Glomerular visceral epithelial cell (primary cell): ENCODE measurements around the gene F2RL3.
A peak's percentile ranks its signal among the peaks of the same experiment; 100 is the strongest.

Experiments
- DNase-seq: peaks from one replicate; pipeline ENCODE4 v3.0.0-alpha.2; 2016; ENCODE audit errors: extremely low spot score

The F2RL3 gene

DNA sequence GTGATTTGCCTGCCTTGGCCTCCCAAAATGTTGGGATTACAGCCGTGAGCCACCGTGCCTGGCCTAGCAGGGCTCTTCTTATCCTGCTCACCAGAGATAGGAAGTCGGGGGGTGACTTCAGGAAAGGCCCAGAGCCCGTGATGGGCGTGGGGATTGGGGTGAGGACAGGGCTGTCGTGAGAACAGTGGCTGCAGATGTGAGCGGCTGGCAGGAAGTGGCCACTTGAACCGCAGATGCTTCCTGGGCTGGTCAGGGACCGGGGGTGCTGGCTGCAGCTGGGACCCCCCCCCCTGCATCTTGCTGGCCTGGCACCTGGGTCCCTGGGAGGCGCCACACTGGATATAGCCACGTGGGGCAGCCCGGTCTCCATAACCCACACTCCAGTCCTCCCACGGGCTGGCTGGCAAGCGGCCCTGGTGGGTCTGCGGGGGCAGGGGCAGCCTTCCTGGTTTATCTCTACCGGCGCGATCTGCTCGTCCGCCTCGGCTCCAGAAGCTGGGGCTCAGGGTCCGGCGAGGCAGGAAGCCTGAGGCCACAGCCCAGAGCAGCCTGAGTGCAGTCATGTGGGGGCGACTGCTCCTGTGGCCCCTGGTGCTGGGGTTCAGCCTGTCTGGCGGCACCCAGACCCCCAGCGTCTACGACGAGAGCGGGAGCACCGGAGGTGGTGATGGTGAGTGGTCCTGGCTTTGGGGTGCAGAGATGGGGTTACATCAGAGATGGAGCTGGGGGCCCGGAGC lies at the start of gene F2RL3:
Gene F2RL3, plus strand, starts transcription at position 371 of the 737 bp plus-strand sequence. Its CDS starts 191 bp downstream, at position 562.
- DNase-seq, result peak; percentile 60

DNA sequence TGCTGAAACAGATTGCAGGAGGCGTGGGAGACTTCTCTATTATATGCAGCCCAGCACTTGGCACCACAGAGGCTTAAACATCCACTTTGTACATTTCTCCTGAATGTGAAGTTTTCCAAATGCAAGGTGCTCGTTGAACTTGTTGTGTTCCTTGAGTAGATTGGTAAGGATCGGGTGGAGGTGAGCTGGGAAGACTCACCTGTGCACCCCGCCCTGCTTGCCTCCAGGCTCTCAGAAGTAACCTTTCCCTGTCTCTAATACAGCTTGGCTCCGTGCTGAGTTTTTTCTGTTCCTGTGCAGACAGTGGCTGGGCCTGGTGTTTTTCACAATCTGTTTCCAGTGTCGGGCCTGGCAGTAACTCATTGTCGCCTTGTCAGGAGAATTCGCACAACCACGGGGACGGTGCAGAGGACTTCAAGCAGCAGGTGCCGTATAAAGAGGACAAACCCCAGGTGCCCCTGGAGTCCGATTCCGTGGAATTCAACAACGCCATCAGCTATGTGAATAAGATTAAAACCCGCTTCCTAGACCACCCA lies 47.3 kb upstream of the F2RL3 start:
- no peak for DNase-seq

DNA sequence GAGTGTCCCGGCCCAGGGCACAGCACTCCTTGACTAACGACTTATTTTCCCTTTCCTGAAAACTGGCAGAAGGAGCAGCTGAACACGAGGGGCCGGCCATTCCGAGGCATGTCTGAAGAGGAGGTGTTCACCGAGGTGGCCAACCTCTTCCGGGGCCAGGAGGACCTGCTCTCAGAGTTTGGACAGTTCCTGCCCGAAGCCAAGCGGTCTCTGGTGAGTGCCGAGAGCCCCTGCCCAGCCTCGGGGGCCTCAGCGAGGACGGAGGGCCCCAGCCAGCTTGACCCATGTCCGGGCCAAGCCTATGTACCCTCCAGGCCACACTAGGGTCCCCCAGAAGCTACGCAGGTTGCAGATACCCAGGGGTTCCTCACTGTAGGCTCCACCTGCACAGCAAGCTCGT lies 41.9 kb upstream of the F2RL3 start:
- no peak for DNase-seq

DNA sequence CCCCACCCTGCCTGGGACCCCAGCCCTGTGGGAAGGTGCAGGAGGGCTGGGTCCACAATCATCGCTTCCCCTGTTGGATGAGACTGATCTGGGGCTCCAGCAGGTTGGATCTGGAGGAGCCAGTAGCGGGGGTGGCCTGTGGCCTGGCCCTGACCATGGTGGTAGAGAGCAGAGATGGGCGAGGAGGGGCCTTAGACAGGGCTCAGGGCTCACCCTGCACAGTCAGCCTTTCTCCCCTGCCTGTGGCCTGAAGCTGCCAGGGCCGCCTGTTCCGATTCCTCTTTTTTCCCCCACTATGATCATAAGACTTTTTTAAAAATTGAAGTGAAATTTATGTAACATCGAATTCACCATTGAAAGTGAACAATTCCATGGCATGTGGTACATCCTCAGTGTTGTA lies 41.4 kb upstream of the F2RL3 start:
- DNase-seq, result no peak

DNA sequence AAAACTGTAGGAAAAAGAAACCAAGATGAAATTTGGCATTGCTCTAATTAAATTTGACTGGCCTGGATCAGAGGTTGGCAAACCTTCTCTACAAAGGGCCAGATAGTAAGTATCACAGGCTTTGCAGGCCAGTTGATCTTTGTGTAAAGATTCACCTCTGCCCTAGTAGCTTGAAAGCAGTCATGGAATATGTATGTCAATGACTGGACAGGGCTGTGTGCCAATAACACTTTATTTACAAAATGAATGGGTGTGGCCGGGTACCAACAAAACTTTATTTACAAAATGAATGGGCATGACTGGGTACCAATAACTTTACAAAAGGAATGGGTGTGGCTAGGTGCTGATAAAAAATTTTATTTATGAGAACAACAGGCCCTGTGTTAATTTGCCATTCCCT lies 39.6 kb upstream of the F2RL3 start:
- no peak for DNase-seq

DNA sequence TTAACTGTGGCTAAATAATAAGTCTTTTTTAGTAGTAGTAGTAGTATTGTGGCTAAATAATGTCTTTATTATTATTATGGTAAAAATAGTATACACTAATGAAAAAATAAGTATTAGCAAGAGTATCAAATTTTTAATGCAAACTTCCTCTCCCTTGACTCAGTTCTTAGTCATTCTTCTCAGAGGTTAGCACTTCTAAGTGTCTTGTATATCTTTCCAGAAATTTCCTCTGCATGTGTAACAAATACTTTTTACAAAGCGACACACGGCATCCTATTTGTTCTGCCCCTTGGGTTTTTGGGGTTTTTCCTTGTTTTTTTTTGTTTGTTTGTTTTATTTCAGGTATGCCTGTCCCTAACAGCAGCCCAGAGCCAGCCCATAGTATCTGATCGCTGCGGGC lies 38.7 kb upstream of the F2RL3 start:
- DNase-seq, result no peak

DNA sequence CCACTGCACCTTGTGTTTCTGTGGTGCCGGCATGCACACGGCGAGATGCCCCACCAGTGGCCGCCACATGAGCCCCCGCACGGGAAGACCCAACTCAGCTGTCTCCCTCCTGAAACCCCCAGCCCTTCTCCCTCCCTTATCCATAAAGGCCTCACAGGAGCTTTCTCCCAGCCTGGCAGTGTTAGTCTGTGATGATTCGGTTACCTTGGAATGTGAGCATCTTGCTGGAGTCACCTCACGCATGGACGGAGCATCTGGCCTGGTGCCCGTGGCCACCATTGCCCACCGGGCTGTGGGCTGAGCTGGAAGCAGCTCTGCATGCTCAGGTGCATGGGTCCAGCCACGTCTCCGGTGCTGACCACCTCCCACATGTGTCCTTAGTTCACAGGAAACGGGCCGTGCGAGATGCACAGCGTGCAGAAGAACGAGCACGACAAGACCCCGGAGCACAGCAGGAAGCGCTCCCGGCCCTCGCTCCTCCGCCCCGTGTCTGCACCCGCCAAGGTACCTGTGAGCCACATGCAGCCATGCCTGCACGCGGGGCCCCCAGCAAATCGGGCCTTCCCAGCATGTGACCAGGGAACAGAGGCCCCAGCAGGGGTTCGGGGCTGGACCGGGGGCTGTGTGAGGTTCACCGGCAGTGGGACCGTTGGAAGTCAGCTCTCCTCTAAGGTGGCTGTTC lies 37.6 kb upstream of the F2RL3 start:
- peak; percentile 91 for DNase-seq

DNA sequence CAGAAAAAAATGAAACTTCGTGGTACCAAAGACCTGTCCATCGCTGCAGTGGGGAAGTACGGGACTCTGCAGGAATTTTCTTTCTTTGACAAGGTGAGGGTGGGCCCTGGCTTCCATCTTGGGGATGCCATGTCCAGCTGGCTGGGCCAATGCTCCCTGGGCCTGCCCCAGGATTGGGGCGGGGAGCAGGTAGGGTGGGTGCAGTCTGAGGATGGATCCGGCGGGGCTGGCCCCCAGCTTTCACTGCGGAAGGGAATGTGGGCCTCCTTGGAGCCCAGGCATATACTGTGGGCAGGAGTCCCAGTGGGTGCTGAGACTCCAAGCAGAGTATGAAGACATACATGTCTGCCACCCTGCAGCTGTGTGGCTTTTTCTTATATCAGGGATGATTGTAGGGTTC lies 35.7 kb upstream of the F2RL3 start:
- DNase-seq, result no peak

DNA sequence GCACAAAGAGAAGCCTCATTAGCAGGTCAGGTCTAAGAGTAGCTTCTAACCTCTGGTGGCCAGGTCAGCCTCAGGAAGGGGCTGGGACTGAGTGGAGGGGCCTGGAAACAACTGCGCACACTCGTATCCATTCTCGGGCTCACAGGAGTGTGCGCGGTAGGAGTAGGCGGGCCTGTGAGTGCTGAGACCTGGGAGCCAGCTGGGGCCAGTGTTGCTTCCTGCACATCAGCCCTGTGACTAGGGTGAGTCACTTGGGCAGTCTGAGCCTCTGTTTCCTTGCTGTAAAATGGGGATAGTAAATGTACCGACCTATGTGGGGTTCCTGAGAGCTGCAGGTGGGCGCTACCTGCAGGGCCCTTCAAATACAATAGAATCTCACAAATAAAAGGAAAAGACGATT lies 32.7 kb upstream of the F2RL3 start:
- DNase-seq, result no peak

DNA sequence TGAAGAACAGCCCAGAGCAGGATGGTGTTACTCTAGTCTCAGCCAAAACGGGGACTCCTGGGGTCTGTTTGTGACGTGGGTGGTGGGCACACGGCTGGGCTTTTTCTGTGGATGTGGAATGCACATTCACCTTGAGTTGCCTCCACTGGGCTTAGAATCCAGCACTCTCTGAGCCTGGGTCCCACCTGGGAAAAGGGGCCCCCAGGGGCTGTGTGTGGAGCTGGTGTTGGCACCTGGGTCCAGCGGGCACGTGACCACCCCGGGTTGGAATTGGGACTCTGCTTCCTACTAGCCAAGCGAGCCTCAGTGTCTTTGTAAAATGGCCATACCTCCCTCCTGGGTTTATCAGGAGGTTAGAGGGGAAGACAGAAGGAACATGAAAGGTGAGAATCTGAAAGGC lies 29.2 kb upstream of the F2RL3 start:
- no peak for DNase-seq

DNA sequence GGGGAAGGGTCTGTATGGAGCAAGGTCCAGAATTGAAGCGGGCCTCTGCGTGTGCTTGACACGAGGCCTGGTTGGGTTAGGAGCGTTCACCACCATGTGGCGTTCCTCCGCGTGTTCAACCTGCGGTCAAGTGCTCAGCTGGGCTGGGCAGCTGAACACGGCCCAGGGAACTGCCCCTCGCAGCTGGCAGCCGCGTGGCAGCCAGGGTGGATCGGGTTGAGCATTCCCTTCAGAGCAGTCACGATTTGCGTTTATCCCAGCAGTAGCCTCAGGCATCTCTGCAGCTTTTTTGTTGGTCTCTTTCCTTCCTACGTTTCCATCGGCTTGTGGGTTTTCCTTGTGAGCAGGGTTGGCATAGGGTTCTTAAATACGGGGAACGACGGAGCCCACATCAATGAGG lies 28.7 kb upstream of the F2RL3 start:
- no peak for DNase-seq

DNA sequence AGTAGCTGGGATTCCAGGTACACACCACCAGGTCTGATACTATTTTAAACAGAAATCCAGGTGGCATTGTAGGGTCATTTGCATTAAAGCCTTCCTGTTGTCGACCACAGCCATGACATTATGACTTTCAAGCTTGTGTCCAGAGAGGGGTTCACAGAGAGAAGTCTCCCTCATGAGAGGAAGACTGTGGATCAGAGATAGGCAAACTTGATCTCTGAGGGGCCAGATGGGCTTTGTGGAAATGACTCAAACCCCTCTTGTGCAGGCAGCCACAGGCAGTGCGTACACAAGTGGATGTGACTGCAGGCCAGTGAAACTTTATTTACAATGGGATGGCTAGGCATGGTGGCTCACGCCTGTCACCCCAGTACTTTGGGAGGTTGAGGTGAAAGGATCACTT lies 27.8 kb upstream of the F2RL3 start:
- no peak for DNase-seq

DNA sequence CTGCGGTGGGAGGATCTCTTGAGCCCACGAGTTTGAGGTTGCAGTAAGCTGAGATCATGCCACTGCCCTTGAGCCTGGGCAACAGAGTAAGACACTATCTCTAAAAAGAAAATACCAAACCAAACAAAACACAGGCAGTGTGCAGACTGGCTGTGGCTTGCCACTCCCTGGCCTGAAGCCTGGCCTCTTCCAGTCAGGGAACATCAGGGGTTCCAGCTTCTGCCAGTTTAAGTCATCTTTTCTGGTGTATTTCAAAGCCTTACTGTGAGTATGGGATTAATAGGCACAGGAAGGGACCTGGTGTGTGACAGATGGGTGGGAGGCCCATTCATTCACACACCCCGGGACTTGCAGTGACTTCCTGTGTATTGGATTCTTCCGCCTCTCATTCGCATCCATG lies 27.0 kb upstream of the F2RL3 start:
- no peak for DNase-seq

DNA sequence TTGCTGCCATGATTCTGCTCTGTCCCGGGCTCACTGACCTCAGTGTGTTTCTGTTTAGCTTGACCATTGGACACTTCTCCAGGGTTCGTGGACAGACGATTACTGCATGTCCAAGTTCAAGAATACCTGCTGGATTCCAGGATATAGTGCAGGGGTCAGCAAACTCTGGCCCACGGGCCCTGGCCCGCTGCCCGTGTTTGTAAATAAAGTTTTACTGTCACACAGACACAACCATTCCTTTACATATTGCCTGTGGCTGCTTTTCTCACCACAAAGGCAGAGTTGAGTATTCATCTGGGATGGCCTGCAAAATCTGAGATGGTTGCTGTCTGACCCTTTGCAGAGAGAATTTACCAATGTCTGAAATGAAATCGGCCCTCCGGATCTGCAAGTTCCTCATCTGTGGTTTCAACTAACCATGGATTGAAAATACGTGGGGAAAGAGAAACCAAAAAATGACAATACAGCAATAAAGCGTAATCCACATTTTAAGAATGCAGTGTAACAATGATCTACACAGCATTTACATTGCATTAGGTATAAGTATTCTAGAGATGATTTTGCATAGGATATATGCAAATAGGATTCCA lies 25.9 kb upstream of the F2RL3 start:
- no peak for DNase-seq

DNA sequence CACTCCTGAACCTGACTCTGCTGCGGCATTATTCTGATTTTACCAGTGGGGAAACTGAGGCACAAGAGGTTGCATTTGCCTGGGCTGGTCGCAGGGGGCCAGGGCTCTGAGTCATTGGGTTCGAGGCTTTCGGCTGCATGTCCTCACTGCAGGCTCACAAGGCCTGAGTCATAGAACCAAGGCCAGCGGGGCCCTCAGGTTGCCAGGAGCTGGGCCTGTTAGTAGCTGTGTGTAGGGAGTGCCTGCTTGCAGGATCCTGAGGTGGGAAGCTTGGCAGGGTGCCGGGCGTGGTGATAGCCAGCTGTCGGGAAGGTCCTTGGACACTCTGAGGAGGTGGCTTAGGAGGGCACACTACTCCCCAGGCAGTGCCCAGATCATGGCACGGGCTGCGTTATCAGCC lies 21.6 kb upstream of the F2RL3 start:
- DNase-seq, result no peak

DNA sequence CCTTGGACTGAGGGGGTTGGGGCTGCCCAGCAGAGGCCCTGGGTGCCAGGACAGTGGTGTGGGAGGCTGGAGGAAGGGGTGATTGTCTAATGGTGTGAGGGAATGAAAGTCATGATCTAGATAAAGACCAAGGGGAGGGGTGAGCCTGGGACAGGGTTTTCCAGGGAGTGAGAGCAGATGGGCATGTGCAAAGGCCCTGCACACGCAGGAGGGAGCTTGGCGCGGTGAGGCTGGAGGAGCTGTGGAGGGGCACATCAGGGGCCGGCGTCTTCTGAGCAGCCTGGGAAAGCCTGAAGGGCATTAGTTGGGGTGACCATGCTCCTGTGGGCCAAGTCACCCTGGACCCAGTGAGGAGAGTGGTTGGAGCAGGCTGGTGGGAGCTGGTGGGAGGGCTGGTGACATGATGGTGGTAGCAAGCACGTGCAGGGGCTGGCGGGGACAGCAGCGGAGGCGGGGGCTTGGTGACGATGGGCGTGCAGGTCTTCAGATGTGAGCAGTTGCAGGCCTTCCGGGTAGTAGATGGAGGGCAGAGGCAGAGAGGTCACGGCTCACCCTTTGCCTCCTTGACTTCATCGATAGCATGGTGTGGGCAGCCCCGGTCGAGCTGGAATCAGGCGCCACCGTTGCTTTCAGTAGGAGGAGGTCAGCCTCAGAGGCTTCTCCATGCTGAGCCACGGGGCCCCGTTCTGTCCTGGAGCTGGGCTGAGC lies 20.2 kb upstream of the F2RL3 start:
- no peak for DNase-seq

DNA sequence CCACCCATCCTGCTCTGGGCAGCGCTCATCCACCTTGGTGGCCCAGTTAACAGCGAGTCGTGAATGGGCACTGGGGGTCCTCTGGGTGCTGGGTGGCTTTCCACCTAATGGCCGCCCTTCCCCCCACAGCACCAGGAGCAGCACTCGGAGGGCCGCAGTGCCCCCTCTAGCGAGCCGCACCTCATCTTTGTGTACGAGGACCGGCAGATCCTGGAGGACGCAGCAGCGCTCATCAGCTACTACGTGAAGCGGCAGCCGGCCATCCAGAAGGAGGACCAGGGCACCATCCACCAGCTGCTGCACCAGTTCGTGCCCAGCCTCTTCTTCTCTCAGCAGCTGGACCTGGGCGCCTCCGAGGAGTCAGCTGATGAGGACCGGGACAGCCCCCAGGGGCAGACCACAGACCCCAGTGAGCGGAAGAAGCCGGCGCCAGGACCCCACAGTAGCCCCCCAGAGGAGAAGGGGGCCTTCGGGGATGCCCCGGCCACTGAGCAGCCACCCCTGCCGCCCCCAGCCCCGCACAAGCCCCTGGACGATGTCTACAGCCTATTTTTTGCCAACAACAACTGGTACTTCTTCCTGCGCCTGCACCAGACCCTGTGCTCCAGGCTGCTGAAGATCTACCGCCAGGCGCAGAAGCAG lies 19.3 kb upstream of the F2RL3 start:
- DNase-seq, result no peak

DNA sequence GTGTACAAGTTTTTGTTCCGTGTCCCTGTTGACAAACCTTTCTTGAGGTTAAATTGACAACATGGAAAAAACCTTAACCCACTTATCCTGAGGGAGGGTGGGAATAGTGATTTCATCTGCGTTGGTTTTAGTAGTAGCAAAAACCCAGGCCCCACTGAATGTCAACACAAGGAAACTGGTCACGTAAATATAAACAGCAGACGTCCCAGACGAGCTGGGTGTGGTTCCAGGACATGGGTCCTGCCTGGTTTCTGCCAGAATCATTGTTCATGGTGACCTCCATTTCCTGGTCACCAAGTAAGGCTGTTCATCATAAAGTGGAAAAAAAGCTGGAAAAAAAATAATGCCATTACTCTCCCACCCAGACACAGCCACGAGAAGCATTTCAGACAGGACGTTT lies 16.9 kb upstream of the F2RL3 start:
- DNase-seq, result no peak

DNA sequence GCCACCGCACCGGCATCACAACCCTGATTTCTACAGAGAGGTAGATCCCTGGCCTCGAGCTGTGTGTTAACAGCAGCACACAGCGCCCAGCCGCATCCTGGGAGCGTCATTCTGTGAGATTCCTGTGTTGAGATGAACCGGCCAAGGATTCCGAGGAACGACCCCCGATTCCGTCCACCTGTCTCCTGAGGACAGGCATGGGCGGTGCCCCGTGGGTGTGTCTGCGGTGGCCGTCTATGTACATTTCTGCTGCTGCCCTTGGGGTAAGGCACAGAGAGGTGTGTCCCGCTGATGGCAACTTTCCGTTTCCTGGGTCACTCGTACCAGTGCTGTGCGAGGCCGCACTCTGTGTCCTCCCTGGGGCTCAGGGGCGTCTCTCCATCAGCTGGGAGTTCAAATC lies 16.1 kb upstream of the F2RL3 start:
- DNase-seq, result no peak

DNA sequence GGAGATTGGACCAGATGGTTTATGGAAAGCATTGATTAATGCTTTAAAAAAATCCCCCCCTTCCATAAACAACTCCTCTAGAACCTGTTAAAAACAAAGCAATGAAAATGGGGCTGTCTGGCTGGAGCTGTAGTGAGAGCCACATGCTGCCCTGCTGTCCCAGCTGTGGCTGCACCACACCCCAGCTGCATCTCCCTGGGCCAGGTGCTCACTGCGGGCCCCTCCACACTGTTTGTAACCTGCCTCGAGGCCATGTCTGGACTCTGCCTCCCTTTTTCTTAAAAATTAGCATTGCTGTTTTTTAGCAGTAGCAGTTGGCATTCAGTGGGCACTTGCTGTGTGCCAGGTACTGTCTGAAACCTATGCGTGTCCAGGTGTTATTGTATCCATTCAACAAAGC lies 15.2 kb upstream of the F2RL3 start:
- no peak for DNase-seq

DNA sequence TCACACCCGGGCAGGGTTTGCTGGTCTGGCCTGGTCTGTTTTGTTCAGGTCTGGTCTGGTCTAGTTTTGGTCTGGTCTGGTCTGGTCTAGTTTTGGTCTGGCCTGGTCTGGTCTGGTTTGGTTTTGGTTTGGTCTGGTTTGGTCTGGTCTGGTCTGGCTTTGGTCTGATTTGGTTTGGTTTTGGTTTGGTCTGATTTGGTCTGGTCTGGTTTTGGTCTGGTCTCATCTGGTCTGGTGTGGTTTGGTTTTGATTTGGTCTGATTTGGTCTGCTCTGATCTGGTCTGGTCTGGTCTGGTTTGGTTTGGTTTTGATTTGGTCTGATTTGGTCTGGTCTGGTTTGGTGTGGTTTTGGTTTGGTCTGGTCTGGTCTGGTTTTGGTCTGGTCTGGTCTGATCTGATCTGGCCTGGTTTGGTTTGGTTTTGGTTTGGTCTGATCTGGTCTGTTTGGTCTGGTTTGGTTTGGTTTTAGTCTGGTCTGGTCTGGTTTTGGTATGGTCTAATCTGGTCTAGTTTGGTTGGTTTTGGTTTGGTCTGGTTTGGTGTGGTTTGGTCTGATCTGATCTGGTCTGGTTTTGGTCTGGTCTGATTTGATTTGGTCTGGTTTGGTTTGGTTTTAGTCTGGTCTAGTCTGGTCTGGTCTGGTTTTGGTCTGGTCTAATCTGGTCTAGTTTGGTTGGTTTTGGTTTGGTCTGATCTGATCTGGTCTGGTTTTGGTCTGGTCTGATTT lies 14.4 kb upstream of the F2RL3 start:
- DNase-seq, result no peak
